ENCODE measurements around the gene ECD. TPM values are rescaled to one million over a fixed set of nuclear protein-coding genes. Genes with fewer than 3 reads are reported as not detected.

ECD gene
- total and polyA plus RNA-seq, 2 of the 4 experiments (the other 2 are of a cell fraction): 22.1 to 32.8 TPM

- Histone ChIP-seq H4K91ac (ENCODE audit: insufficient read depth, low read depth, low read length) (no peak overlapping the region), H3K56ac (ENCODE audit: extremely low read depth, insufficient read depth, low read length) (no peak overlapping the region), H4K5ac (ENCODE audit: low read depth, low read length) (no peak overlapping the region), H2BK5ac (ENCODE audit: low read depth, low read length, poor library complexity, severe bottlenecking) (no peak overlapping the region), H4K8ac (ENCODE audit: low read depth in 2 of 2, low read length in 2 of 2) (no peak overlapping the region), H3K9me3 (ENCODE audit: control insufficient read depth, insufficient read depth, low read length) (no peaks in the 10 kb centered on the region), H3K9me1 (ENCODE audit: insufficient read depth, low read length) (no peaks in the 10 kb centered on the region), H2BK15ac (ENCODE audit: low read depth, low read length) (no peak overlapping the region), H4K20me1 (ENCODE audit: insufficient read depth, low read length) (no peaks in the 10 kb centered on the region; the same call in 1 of the 2 replicates), H2BK20ac (ENCODE audit: low read depth, low read length) (no peak overlapping the region), H3K27ac (ENCODE audit: insufficient read depth, low read length) (no peak overlapping the region), H3K4me2 (ENCODE audit: low read depth, low read length) (no peak overlapping the region), H2AFZ (replicated peaks; ENCODE audit: low read length, poor library complexity) (no peak overlapping the region), H3K27me3 (ENCODE audit: control insufficient read depth, insufficient read depth, low read length) (no peaks in the 10 kb centered on the region), H3K4me3 (ENCODE audit: insufficient read depth, low read depth, low read length) (no peak overlapping the region), H2AK9ac (replicated peaks; ENCODE audit: low read depth, low read length, poor library complexity) (no peak overlapping the region), H3K79me1 (ENCODE audit: low read depth in 1 of 2, low read length in 2 of 2) (peaks cover 9 to 19% of the 10 kb centered on the region in 2 experiments), H3K18ac (ENCODE audit: low read depth, low read length) (no peak overlapping the region), H2AK5ac (ENCODE audit: low read depth, low read length) (no peak overlapping the region), H3K4ac (ENCODE audit: low read depth, low read length) (no peak overlapping the region), H3K9ac (ENCODE audit: low read depth, low read length) (no peak overlapping the region), H3K36me3 (ENCODE audit: control insufficient read depth, insufficient read depth, low read length) (peaks cover 9% of the 10 kb centered on the region), H3K4me1 (ENCODE audit: control insufficient read depth, insufficient read depth, low read length) (no peaks in the 10 kb centered on the region; the same call in 1 of the 2 replicates), H3K23ac (ENCODE audit: low read depth, low read length) (no peak overlapping the region), H2BK120ac (ENCODE audit: low read depth, low read length) (no peak overlapping the region), H3K14ac (replicated peaks; ENCODE audit: low read depth, low read length) (no peak overlapping the region)
- dilution Hi-C loops (cut with HindIII; ENCODE audit: low sequenced_read_pairs, unreplicated experiment) (no loop called here), in situ Hi-C loops (cut with MboI; ENCODE audit: low sequenced_read_pairs) (no loop called here), intact Hi-C loops (cut with micrococcal nuclease) (no loop called here)
- no peak for TF ChIP-seq SMC3 (IDR thresholded peaks at IDR 0.05; ENCODE audit: low read depth, low read length)
- no peak for TF ChIP-seq MAZ (IDR thresholded peaks at IDR 0.05; ENCODE audit: borderline replicate concordance, low read depth, low read length)
- no peak for TF ChIP-seq MXI1 (IDR thresholded peaks at IDR 0.05; ENCODE audit: borderline replicate concordance, low read depth, low read length)
- TF ChIP-seq MAFK (IDR thresholded peaks at IDR 0.05; ENCODE audit: low read depth, low read length): no peak
- TF ChIP-seq, protein P1, sequence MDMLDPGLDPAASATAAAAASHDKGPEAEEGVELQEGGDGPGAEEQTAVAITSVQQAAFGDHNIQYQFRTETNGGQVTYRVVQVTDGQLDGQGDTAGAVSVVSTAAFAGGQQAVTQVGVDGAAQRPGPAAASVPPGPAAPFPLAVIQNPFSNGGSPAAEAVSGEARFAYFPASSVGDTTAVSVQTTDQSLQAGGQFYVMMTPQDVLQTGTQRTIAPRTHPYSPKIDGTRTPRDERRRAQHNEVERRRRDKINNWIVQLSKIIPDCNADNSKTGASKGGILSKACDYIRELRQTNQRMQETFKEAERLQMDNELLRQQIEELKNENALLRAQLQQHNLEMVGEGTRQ (IDR thresholded peaks at IDR 0.05; ENCODE audit: low read depth, low read length): no peak
- TF ChIP-seq FOS (IDR thresholded peaks at IDR 0.05; ENCODE audit: low read depth, low read length): no peak
- no peak for TF ChIP-seq ELK1 (IDR thresholded peaks at IDR 0.05; ENCODE audit: borderline replicate concordance, low read depth, low read length)
- no peak for TF ChIP-seq CEBPB (IDR thresholded peaks at IDR 0.05; ENCODE audit: low read depth, low read length)
- no peak for TF ChIP-seq BHLHE40 (IDR thresholded peaks at IDR 0.05; ENCODE audit: low read depth, low read length)
- TF ChIP-seq CHD1 (IDR thresholded peaks at IDR 0.05; ENCODE audit: low read depth, low read length): no peak
- no peak for TF ChIP-seq CTCF (conservative IDR thresholded peaks at IDR 0.05; ENCODE audit: low read depth, low read length)
- CTCF ChIA-PET: interaction anchor here (0.7 kb wide), 1 partner anchor 9 kb away, joined by 3 read pairs; no protein-coding TSS in a partner anchor
- POLR2A ChIA-PET (ENCODE audit: unreplicated experiment): no interaction called here
- ATAC-seq (ENCODE audit: low read depth) (no peak), DNase-seq (no peak)
- no TSS peak for BruUV-seq (replicated peaks)
Measured at GRCh38 chr10:73172867-73173266, 5.1 kb upstream of the ECD start.
